ENCODE results near the gene NCAPG2.

NCAPG2 gene

GRCh38 chr7:158710651-158711102 is 6.1 kb upstream of the NCAPG2 start:
- Histone ChIP-seq H3K36me3 (ENCODE audit: control insufficient read depth in 1 of 2, insufficient read depth in 2 of 2, low read length in 2 of 2) (no peaks in the 10 kb centered on the region), H3K9me3 (ENCODE audit: insufficient read depth, low read depth, low read length) (peaks cover 12% of the 10 kb centered on the region), H3K14ac (ENCODE audit: low read length) (no peak overlapping the region), H3K79me1 (ENCODE audit: low read length) (no peaks in the 10 kb centered on the region), H3K4me2 (ENCODE audit: low read length) (no peak overlapping the region), H2BK120ac (ENCODE audit: insufficient read depth, low read length, poor library complexity) (no peak overlapping the region), H3K27me3 (ENCODE audit: insufficient read depth, low read length) (no peaks in the 10 kb centered on the region), H3K27ac (ENCODE audit: low read depth, low read length) (no peak overlapping the region), H2AK5ac (ENCODE audit: low read length) (no peak overlapping the region), H3K18ac (ENCODE audit: low read length) (no peak overlapping the region), H2BK5ac (ENCODE audit: low read depth, low read length, poor library complexity) (no peak overlapping the region), H2AFZ (ENCODE audit: insufficient read depth, low read length, poor library complexity) (no peak overlapping the region), H4K91ac (ENCODE audit: low read depth, low read length) (no peak overlapping the region), H3K23ac (ENCODE audit: low read length) (no peak overlapping the region), H3K4ac (ENCODE audit: low read depth, low read length) (no peak overlapping the region), H3K4me3 (ENCODE audit: low read depth, low read length) (no peak overlapping the region), H2BK12ac (ENCODE audit: low read length) (no peak overlapping the region), H3K4me1 (ENCODE audit: control insufficient read depth in 1 of 2, insufficient read depth in 2 of 2, low read length in 2 of 2) (no peaks in the 10 kb centered on the region), H3K79me2 (ENCODE audit: control insufficient read depth, insufficient read depth, low read length, poor library complexity) (no peaks in the 10 kb centered on the region), H4K12ac (ENCODE audit: low read depth, low read length) (no peak overlapping the region), H3K9ac (ENCODE audit: low read length) (no peak overlapping the region), H4K8ac (ENCODE audit: low read depth, low read length) (no peak overlapping the region)
- DNase-seq, result peak; percentile 17 to 37
- no CpG with 5 or more reads among the region's 7 CpGs for WGBS (ENCODE audit: extremely low coverage, insufficient coverage, insufficient read length)

- Histone ChIP-seq H2BK12ac (ENCODE audit: low read length) (no peak overlapping the region), H3K79me2 (ENCODE audit: control insufficient read depth, insufficient read depth, low read length, poor library complexity) (peaks cover 12% of the 10 kb centered on the region), H2AK5ac (ENCODE audit: low read length) (no peak overlapping the region), H3K4ac (ENCODE audit: low read depth, low read length) (no peak overlapping the region), H4K12ac (ENCODE audit: low read depth, low read length) (no peak overlapping the region), H3K4me1 (ENCODE audit: control insufficient read depth in 1 of 2, insufficient read depth in 2 of 2, low read length in 2 of 2) (peaks cover 5 to 10% of the 10 kb centered on the region in 2 experiments), H3K27ac (ENCODE audit: low read depth, low read length) (no peak overlapping the region), H3K27me3 (ENCODE audit: insufficient read depth, low read length) (no peaks in the 10 kb centered on the region), H3K36me3 (ENCODE audit: control insufficient read depth in 1 of 2, insufficient read depth in 2 of 2, low read length in 2 of 2) (no peaks in the 10 kb centered on the region), H3K23ac (ENCODE audit: low read length) (no peak overlapping the region), H2BK5ac (ENCODE audit: low read depth, low read length, poor library complexity) (no peak overlapping the region), H2AFZ (ENCODE audit: insufficient read depth, low read length, poor library complexity) (no peak overlapping the region), H4K91ac (ENCODE audit: low read depth, low read length) (no peak overlapping the region), H2BK120ac (ENCODE audit: insufficient read depth, low read length, poor library complexity) (no peak overlapping the region), H3K4me2 (ENCODE audit: low read length) (no peak overlapping the region), H3K4me3 (ENCODE audit: low read depth, low read length) (no peak overlapping the region), H3K14ac (ENCODE audit: low read length) (no peak overlapping the region), H3K18ac (ENCODE audit: low read length) (no peak overlapping the region), H3K9ac (ENCODE audit: low read length) (no peak overlapping the region), H4K8ac (ENCODE audit: low read depth, low read length) (no peak overlapping the region), H3K9me3 (ENCODE audit: insufficient read depth, low read depth, low read length) (peaks cover 9% of the 10 kb centered on the region), H3K79me1 (ENCODE audit: low read length) (peaks cover 10% of the 10 kb centered on the region)
- no CpG with 5 or more reads among the region's 4 CpGs for WGBS (ENCODE audit: extremely low coverage, insufficient coverage, insufficient read length)
- no peak for DNase-seq
Observed at GRCh38 chr7:158707610-158708009, 3.0 kb upstream of the NCAPG2 start.

GRCh38 chr7:158706710-158707590 is 2.3 kb upstream of the NCAPG2 start:
- no peak overlapping the region for H4K8ac ChIP-seq (ENCODE audit: low read depth, low read length)
- no peak overlapping the region for H3K23ac ChIP-seq (ENCODE audit: low read length)
- H3K4me1 ChIP-seq (ENCODE audit: control insufficient read depth in 1 of 2, insufficient read depth in 2 of 2, low read length in 2 of 2), result peaks cover 5 to 10% of the 10 kb centered on the region in 2 experiments
- H3K9ac ChIP-seq (ENCODE audit: low read length), result no peak overlapping the region
- H3K18ac ChIP-seq (ENCODE audit: low read length), result no peak overlapping the region
- H3K4me2 ChIP-seq (ENCODE audit: low read length), result no peak overlapping the region
- no peak overlapping the region for H2BK5ac ChIP-seq (ENCODE audit: low read depth, low read length, poor library complexity)
- H2BK12ac ChIP-seq (ENCODE audit: low read length), result no peak overlapping the region
- H2AK5ac ChIP-seq (ENCODE audit: low read length), result no peak overlapping the region
- no peak overlapping the region for H3K4ac ChIP-seq (ENCODE audit: low read depth, low read length)
- peaks cover 9% of the 10 kb centered on the region for H3K9me3 ChIP-seq (ENCODE audit: insufficient read depth, low read depth, low read length)
- H3K27me3 ChIP-seq (ENCODE audit: insufficient read depth, low read length), result no peaks in the 10 kb centered on the region
- WGBS (ENCODE audit: extremely low coverage, insufficient coverage, insufficient read length), result no CpG with 5 or more reads among the region's 29 CpGs
- no peak overlapping the region for H3K4me3 ChIP-seq (ENCODE audit: low read depth, low read length)
- no peak overlapping the region for H2BK120ac ChIP-seq (ENCODE audit: insufficient read depth, low read length, poor library complexity)
- no peak overlapping the region for H3K27ac ChIP-seq (ENCODE audit: low read depth, low read length)
- H4K12ac ChIP-seq (ENCODE audit: low read depth, low read length), result no peak overlapping the region
- no peak for DNase-seq
- no peak overlapping the region for H3K14ac ChIP-seq (ENCODE audit: low read length)
- H3K36me3 ChIP-seq (ENCODE audit: control insufficient read depth in 1 of 2, insufficient read depth in 2 of 2, low read length in 2 of 2), result no peaks in the 10 kb centered on the region
- H3K79me1 ChIP-seq (ENCODE audit: low read length), result peaks cover 10% of the 10 kb centered on the region
- H4K91ac ChIP-seq (ENCODE audit: low read depth, low read length), result no peak overlapping the region
- H2AFZ ChIP-seq (ENCODE audit: insufficient read depth, low read length, poor library complexity), result no peak overlapping the region
- peaks cover 12% of the 10 kb centered on the region for H3K79me2 ChIP-seq (ENCODE audit: control insufficient read depth, insufficient read depth, low read length, poor library complexity)

GRCh38 chr7:158706273-158706704 is 1.7 kb upstream of the NCAPG2 start:
- Histone ChIP-seq H2BK12ac (ENCODE audit: low read length) (no peak overlapping the region), H3K27ac (ENCODE audit: low read depth, low read length) (no peak overlapping the region), H2AFZ (ENCODE audit: insufficient read depth, low read length, poor library complexity) (no peak overlapping the region), H3K27me3 (ENCODE audit: insufficient read depth, low read length) (no peaks in the 10 kb centered on the region), H3K4me3 (ENCODE audit: low read depth, low read length) (no peak overlapping the region), H2BK5ac (ENCODE audit: low read depth, low read length, poor library complexity) (no peak overlapping the region), H2BK120ac (ENCODE audit: insufficient read depth, low read length, poor library complexity) (no peak overlapping the region), H4K12ac (ENCODE audit: low read depth, low read length) (no peak overlapping the region), H3K4ac (ENCODE audit: low read depth, low read length) (no peak overlapping the region), H3K4me2 (ENCODE audit: low read length) (no peak overlapping the region), H4K91ac (ENCODE audit: low read depth, low read length) (no peak overlapping the region), H4K8ac (ENCODE audit: low read depth, low read length) (no peak overlapping the region), H3K9me3 (ENCODE audit: insufficient read depth, low read depth, low read length) (peaks cover 9% of the 10 kb centered on the region), H3K18ac (ENCODE audit: low read length) (no peak overlapping the region), H3K4me1 (ENCODE audit: control insufficient read depth in 1 of 2, insufficient read depth in 2 of 2, low read length in 2 of 2) (peaks cover 5 to 10% of the 10 kb centered on the region in 2 experiments), H3K14ac (ENCODE audit: low read length) (no peak overlapping the region), H3K36me3 (ENCODE audit: control insufficient read depth in 1 of 2, insufficient read depth in 2 of 2, low read length in 2 of 2) (no peaks in the 10 kb centered on the region), H3K79me1 (ENCODE audit: low read length) (peaks cover 10% of the 10 kb centered on the region), H2AK5ac (ENCODE audit: low read length) (no peak overlapping the region), H3K79me2 (ENCODE audit: control insufficient read depth, insufficient read depth, low read length, poor library complexity) (peaks cover 12% of the 10 kb centered on the region), H3K9ac (ENCODE audit: low read length) (no peak overlapping the region), H3K23ac (ENCODE audit: low read length) (no peak overlapping the region)
- no peak for DNase-seq
- no CpG with 5 or more reads among the region's 5 CpGs for WGBS (ENCODE audit: extremely low coverage, insufficient coverage, insufficient read length)

All from trophoblast cell (in vitro differentiated cells and primary cell).